Measurements from ENCODE around the gene ARHGEF11. TPM values are rescaled to one million over a fixed set of nuclear protein-coding genes. Genes with fewer than 3 reads are reported as not detected.
"Not testable (repeated sequence)": the region's sequence is repeated elsewhere in the genome, so short reads cannot be mapped to it uniquely, and the experiment has no call there.

Gene ARHGEF11
- total and polyA plus RNA-seq, 12 donors: 10.4 to 34.5 (median 26.8) TPM

GRCh38 chr1:157077394-157077793 is 31.9 kb upstream of the ARHGEF11 start:
- 93 to 100% methylated on average over 1 of the region's 1 CpG for WGBS, 2 donors
- no peaks in the 10 kb centered on the region for H3K9me3 ChIP-seq
- no peak for DNase-seq
- peaks cover 0 to 8% (median 4%) of the 10 kb centered on the region in 9 donors for H3K4me1 ChIP-seq
- ATAC-seq: no peak
- intact Hi-C loops (cut with DNase I): loop anchor here in 3 of 10 donors (10.0 kb wide), 2 partner anchors 93 to 103 kb away; no protein-coding TSS in a partner anchor
- H3K4me3 ChIP-seq: no peak overlapping the region
- H3K36me3 ChIP-seq: no peaks in the 10 kb centered on the region
- peaks cover 0 to 40% (median 4%) of the 10 kb centered on the region in 7 donors for H3K27me3 ChIP-seq
- H3K27ac ChIP-seq: no peak overlapping the region
- no peak for TF ChIP-seq CTCF (IDR thresholded peaks at IDR 0.05)

GRCh38 chr1:157073944-157074685 is 28.6 kb upstream of the ARHGEF11 start:
- Histone ChIP-seq H3K27me3 (peaks cover 0 to 57% (median 4%) of the 10 kb centered on the region in 7 donors), H3K4me3 (peak overlapping the region in 6 of 10 donors; percentile 6 to 47 (median 20)), H3K36me3 (no peaks in the 10 kb centered on the region), H3K9me3 (no peaks in the 10 kb centered on the region), H3K4me1 (peaks cover 0 to 8% (median 4%) of the 10 kb centered on the region in 9 donors), H3K27ac (no peak overlapping the region)
- 21 to 25% methylated on average over 34 to 35 of the region's 35 CpGs for WGBS, 2 donors
- intact Hi-C loops (cut with DNase I): loop anchor here in 4 of 10 donors (5.0 to 10.0 kb wide), 4 partner anchors 89 to 182 kb away; partner anchors contain the start of gene PEAR1 (in 1 of the 4)
- peak in 5 of 8 donors; percentile 23 to 79 (median 64) for ATAC-seq
- DNase-seq: peak; percentile 66 to 70
- peak; percentile 36 to 84 (median 72) for TF ChIP-seq CTCF (IDR thresholded peaks at IDR 0.05)

GRCh38 chr1:157069601-157070000 is 24.1 kb upstream of the ARHGEF11 start:
- Histone ChIP-seq H3K36me3 (no peaks in the 10 kb centered on the region), H3K4me1 (peaks cover 0 to 8% (median 4%) of the 10 kb centered on the region in 9 donors), H3K4me3 (no peak overlapping the region), H3K27ac (no peak overlapping the region), H3K27me3 (peaks cover 0 to 32% (median 0%) of the 10 kb centered on the region in 7 donors), H3K9me3 (no peaks in the 10 kb centered on the region)
- TF ChIP-seq CTCF (IDR thresholded peaks at IDR 0.05): no peak
- 78 to 84% methylated on average over 2 of the region's 2 CpGs for WGBS, 2 donors
- ATAC-seq (no peak), DNase-seq (no peak)
- intact Hi-C loops (cut with DNase I): no loop called here

GRCh38 chr1:157059241-157059640 is 13.7 kb upstream of the ARHGEF11 start:
- H3K4me1 ChIP-seq; H3K27me3 ChIP-seq; H3K36me3 ChIP-seq; intact Hi-C loops (cut with DNase I); ATAC-seq; H3K4me3 ChIP-seq; H3K27ac ChIP-seq; DNase-seq: not testable (repeated sequence)
- peaks cover 0 to 16% (median 0%) of the 10 kb centered on the region in 11 donors for H3K9me3 ChIP-seq
- 62 to 64% methylated on average over 3 of the region's 3 CpGs for WGBS, 2 donors

- no peak overlapping the region for H3K27ac ChIP-seq
- TF ChIP-seq CTCF (IDR thresholded peaks at IDR 0.05): no peak
- H3K9me3 ChIP-seq: peaks cover 0 to 24% (median 4%) of the 10 kb centered on the region in 11 donors
- peaks cover 0 to 3% (median 0%) of the 10 kb centered on the region in 7 donors for H3K27me3 ChIP-seq
- no peak overlapping the region for H3K4me3 ChIP-seq
- ATAC-seq (no peak), DNase-seq (no peak)
- 78 to 81% methylated on average over 1 of the region's 1 CpG for WGBS, 2 donors
- intact Hi-C loops (cut with DNase I): no loop called here
- no peaks in the 10 kb centered on the region for H3K36me3 ChIP-seq
- no peaks in the 10 kb centered on the region for H3K4me1 ChIP-seq
Measured at GRCh38 chr1:157056269-157056668, 10.7 kb upstream of the ARHGEF11 start.

- H3K27ac ChIP-seq; DNase-seq; ATAC-seq; H3K4me3 ChIP-seq; H3K4me1 ChIP-seq; H3K36me3 ChIP-seq; H3K27me3 ChIP-seq; intact Hi-C loops (cut with DNase I): not testable (repeated sequence)
- 89 to 91% methylated on average over 5 of the region's 5 CpGs for WGBS, 2 donors
- H3K9me3 ChIP-seq: peaks cover 0 to 19% (median 4%) of the 10 kb centered on the region in 11 donors
Measured at GRCh38 chr1:157055729-157056128, 10.2 kb upstream of the ARHGEF11 start.

Data from heart right ventricle (tissue), 16 donors.